Spinal cord (tissue), 10 donors: Measurements from ENCODE around the gene GRM7. TPM values are rescaled to one million over a fixed set of nuclear protein-coding genes. Genes with fewer than 3 reads are reported as not detected.

Experiments
- DNase-seq, 6 donors: peaks; one replicate each; pipeline versions ENCODE4 v3.0.0 to v3.0.0-alpha.2; 2013 to 2015; ENCODE audit warnings: low spot score in 6 of 6, low read depth in 4 of 6
- H3K27ac ChIP-seq: one replicate; pipeline ENCODE4 v1.5.1; 2013; ENCODE audit warnings: low read depth, low read length, control low read depth
- H3K27me3 ChIP-seq: one replicate; pipeline ENCODE4 v1.6.1; 2013; ENCODE audit warnings: low read length; ENCODE audit not compliant: control insufficient read depth, insufficient read depth
- H3K36me3 ChIP-seq: one replicate; pipeline ENCODE4 v1.6.1; 2013; ENCODE audit warnings: low read length; ENCODE audit not compliant: control insufficient read depth, insufficient read depth
- H3K4me1 ChIP-seq: one replicate; pipeline ENCODE4 v1.6.1; 2013; ENCODE audit warnings: low read length; ENCODE audit not compliant: control insufficient read depth, insufficient read depth
- H3K4me3 ChIP-seq: one replicate; pipeline ENCODE4 v1.5.1; 2013; ENCODE audit warnings: low read depth, low read length, control low read depth
- H3K9me3 ChIP-seq: one replicate; pipeline ENCODE4 v1.6.1; 2013; ENCODE audit warnings: low read length; ENCODE audit not compliant: control insufficient read depth, insufficient read depth
- WGBS: methylation state at CpG from one replicate; pipeline ENCODE4 v1.1.5; 2013; ENCODE audit warnings: missing lambda C conversion rate; ENCODE audit not compliant: insufficient coverage; 5-methylcytosine and 5-hydroxymethylcytosine counted together
- polyA plus RNA-seq, 2 donors: library from polyadenylated mRNA; unstranded; fragments of 120-200 nt; gene quantifications; one replicate each; pipeline ENCODE4 v1.2.1, GENCODE V29; 2013; ENCODE audit not compliant: insufficient read length in 2 of 2
- total RNA-seq, 2 donors: library from RNA; depleted of rRNA in 1 of 2; stranded (reverse); fragments of 120-200 nt in 1 of 2; fragments of >200 nt in 1 of 2; gene quantifications; one replicate each; pipeline versions ENCODE4 v1.2.3 to v1.2.4, GENCODE V29; 2013 to 2014
- donor health status: healthy.

The GRM7 gene
- total and polyA plus RNA-seq, 4 donors: 9.6 to 37.0 (median 30.3) TPM

GRCh38 chr3:7669641-7670040, 808.7 kb downstream of the GRM7 start:
- H3K27ac ChIP-seq: no peak overlapping the region
- DNase-seq: peak in 1 of 6 donors; percentile 44
- no peaks in the 10 kb centered on the region for H3K9me3 ChIP-seq
- H3K4me3 ChIP-seq: no peak overlapping the region
- H3K36me3 ChIP-seq: no peaks in the 10 kb centered on the region
- 72% methylated on average over 2 of the region's 3 CpGs for WGBS
- H3K4me1 ChIP-seq: no peaks in the 10 kb centered on the region
- no peaks in the 10 kb centered on the region for H3K27me3 ChIP-seq

- Histone ChIP-seq H3K36me3 (no peaks in the 10 kb centered on the region), H3K9me3 (no peaks in the 10 kb centered on the region), H3K27me3 (no peaks in the 10 kb centered on the region), H3K4me3 (no peak overlapping the region), H3K4me1 (no peaks in the 10 kb centered on the region), H3K27ac (no peak overlapping the region)
- DNase-seq: peak in 1 of 6 donors; percentile 51
- WGBS: 50% methylated on average over 1 of the region's 3 CpGs
Observed at GRCh38 chr3:7678521-7678920, 817.6 kb downstream of the GRM7 start.

- WGBS: no CpG with 5 or more reads among the region's 4 CpGs
Observed at GRCh38 chr3:7682822-7683229, 821.9 kb downstream of the GRM7 start.

GRCh38 chr3:7683426-7683825, 822.5 kb downstream of the GRM7 start:
- no CpG with 5 or more reads among the region's 1 CpG for WGBS
- DNase-seq: no peak
- H3K27me3 ChIP-seq: no peaks in the 10 kb centered on the region

More at GRCh38 chr3:7682822-7683229, 821.9 kb downstream of the GRM7 start:
- Histone ChIP-seq H3K36me3 (no peaks in the 10 kb centered on the region), H3K9me3 (no peaks in the 10 kb centered on the region), H3K4me1 (no peaks in the 10 kb centered on the region), H3K4me3 (no peak overlapping the region), H3K27ac (peak overlapping the region; percentile 6), H3K27me3 (no peaks in the 10 kb centered on the region)
- DNase-seq: peak in 2 of 6 donors; percentile 17 to 54

GRCh38 chr3:7684182-7684715, 823.3 kb downstream of the GRM7 start:
- DNase-seq: peak in 2 of 6 donors; percentile 82 to 85
- no peak overlapping the region for H3K27ac ChIP-seq
- H3K9me3 ChIP-seq: no peaks in the 10 kb centered on the region

More at GRCh38 chr3:7683426-7683825, 822.5 kb downstream of the GRM7 start:
- no peaks in the 10 kb centered on the region for H3K36me3 ChIP-seq
- no peaks in the 10 kb centered on the region for H3K4me1 ChIP-seq
- no peaks in the 10 kb centered on the region for H3K9me3 ChIP-seq
- peak overlapping the region; percentile 6 for H3K27ac ChIP-seq
- no peak overlapping the region for H3K4me3 ChIP-seq

GRCh38 chr3:7687428-7688147, 826.7 kb downstream of the GRM7 start:
- no peak overlapping the region for H3K27ac ChIP-seq
- no peaks in the 10 kb centered on the region for H3K27me3 ChIP-seq
- no peaks in the 10 kb centered on the region for H3K36me3 ChIP-seq
- no peak for DNase-seq
- no peaks in the 10 kb centered on the region for H3K9me3 ChIP-seq
- no peak overlapping the region for H3K4me3 ChIP-seq
- H3K4me1 ChIP-seq: no peaks in the 10 kb centered on the region
- WGBS: no CpG with 5 or more reads among the region's 6 CpGs

More at GRCh38 chr3:7684182-7684715, 823.3 kb downstream of the GRM7 start:
- Histone ChIP-seq H3K27me3 (no peaks in the 10 kb centered on the region), H3K4me1 (no peaks in the 10 kb centered on the region), H3K36me3 (no peaks in the 10 kb centered on the region), H3K4me3 (no peak overlapping the region)
- WGBS: 40% methylated on average over 1 of the region's 1 CpG

- H3K4me1 ChIP-seq: no peaks in the 10 kb centered on the region
- H3K4me3 ChIP-seq: no peak overlapping the region
- H3K9me3 ChIP-seq: no peaks in the 10 kb centered on the region
- WGBS: no CpG with 5 or more reads among the region's 3 CpGs
- H3K36me3 ChIP-seq: no peaks in the 10 kb centered on the region
- no peaks in the 10 kb centered on the region for H3K27me3 ChIP-seq
- no peak overlapping the region for H3K27ac ChIP-seq
- no peak for DNase-seq
Observed at GRCh38 chr3:7692866-7693265, 832.0 kb downstream of the GRM7 start.

- H3K9me3 ChIP-seq: no peaks in the 10 kb centered on the region
- H3K4me3 ChIP-seq: no peak overlapping the region
- no peaks in the 10 kb centered on the region for H3K27me3 ChIP-seq
- no peak for DNase-seq
- H3K36me3 ChIP-seq: no peaks in the 10 kb centered on the region
- H3K4me1 ChIP-seq: no peaks in the 10 kb centered on the region
- WGBS: no CpG with 5 or more reads among the region's 2 CpGs
- H3K27ac ChIP-seq: no peak overlapping the region
Observed at GRCh38 chr3:7693976-7694375, 833.1 kb downstream of the GRM7 start.

- H3K27me3 ChIP-seq: no peaks in the 10 kb centered on the region
- no peaks in the 10 kb centered on the region for H3K9me3 ChIP-seq
- H3K4me1 ChIP-seq: no peaks in the 10 kb centered on the region
- no peak overlapping the region for H3K4me3 ChIP-seq
- H3K27ac ChIP-seq: no peak overlapping the region
- no CpG with 5 or more reads among the region's 1 CpG for WGBS
- peak in 2 of 6 donors; percentile 34 for DNase-seq
- H3K36me3 ChIP-seq: no peaks in the 10 kb centered on the region
Observed at GRCh38 chr3:7695049-7695448, 834.1 kb downstream of the GRM7 start.

- DNase-seq: peak in 3 of 6 donors; percentile 45 to 82 (median 72)
- H3K27ac ChIP-seq: no peak overlapping the region
- H3K4me1 ChIP-seq: no peaks in the 10 kb centered on the region
- H3K4me3 ChIP-seq: no peak overlapping the region
- H3K27me3 ChIP-seq: no peaks in the 10 kb centered on the region
- no peaks in the 10 kb centered on the region for H3K36me3 ChIP-seq
- no peaks in the 10 kb centered on the region for H3K9me3 ChIP-seq
- 14% methylated on average over 1 of the region's 2 CpGs for WGBS
Observed at GRCh38 chr3:7696320-7696719, 835.4 kb downstream of the GRM7 start.
